HG03280 (cell line): ENCODE measurements around the gene R3HDM2.

Experiments used
- ATAC-seq: cut with Tn5 transposase; IDR thresholded peaks from one replicate; pipeline ENCODE4 v1.9.1; 2021; ENCODE audit warnings: mild to moderate bottlenecking, moderate library complexity; ENCODE audit not compliant: unreplicated experiment

Gene R3HDM2

GRCh38 chr12:57430931-57431566 is at the start of gene R3HDM2:
Gene R3HDM2, minus strand, starts transcription at chr12:57431043. Its CDS starts 120,615 bp downstream, at chr12:57310428.
- ATAC-seq: peak; percentile 96

GRCh38 chr12:57479376-57480115 is 48.7 kb upstream of the R3HDM2 start, which contains the start of gene ARHGAP9:
Gene ARHGAP9, minus strand, starts transcription at chr12:57479866. Its CDS starts 460 bp downstream, at chr12:57479406.
- no peak for ATAC-seq

DNA sequence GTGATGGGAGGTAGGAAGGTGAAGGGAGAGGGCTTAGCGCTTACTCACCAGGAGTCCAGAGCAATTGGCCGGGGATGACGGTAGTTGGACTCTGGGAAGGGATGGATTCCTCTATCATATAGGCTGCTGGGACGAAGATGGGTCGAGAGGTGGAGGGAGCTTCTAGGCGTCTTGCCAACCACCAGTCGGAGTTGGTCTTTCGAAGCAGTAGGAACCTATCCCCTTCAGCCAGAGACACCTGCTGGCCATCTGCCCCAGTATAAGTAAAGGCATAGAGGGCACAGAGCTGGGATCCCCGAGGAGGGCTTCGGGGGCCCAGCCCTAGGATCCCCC is 48.2 kb upstream of the R3HDM2 start:
- no peak for ATAC-seq

GRCh38 chr12:57477710-57478681 is 47.2 kb upstream of the R3HDM2 start:
- ATAC-seq: no peak

GRCh38 chr12:57476993-57477709 is 46.3 kb upstream of the R3HDM2 start:
- ATAC-seq: no peak

GRCh38 chr12:57476162-57476992 is 45.5 kb upstream of the R3HDM2 start:
- no peak for ATAC-seq

DNA sequence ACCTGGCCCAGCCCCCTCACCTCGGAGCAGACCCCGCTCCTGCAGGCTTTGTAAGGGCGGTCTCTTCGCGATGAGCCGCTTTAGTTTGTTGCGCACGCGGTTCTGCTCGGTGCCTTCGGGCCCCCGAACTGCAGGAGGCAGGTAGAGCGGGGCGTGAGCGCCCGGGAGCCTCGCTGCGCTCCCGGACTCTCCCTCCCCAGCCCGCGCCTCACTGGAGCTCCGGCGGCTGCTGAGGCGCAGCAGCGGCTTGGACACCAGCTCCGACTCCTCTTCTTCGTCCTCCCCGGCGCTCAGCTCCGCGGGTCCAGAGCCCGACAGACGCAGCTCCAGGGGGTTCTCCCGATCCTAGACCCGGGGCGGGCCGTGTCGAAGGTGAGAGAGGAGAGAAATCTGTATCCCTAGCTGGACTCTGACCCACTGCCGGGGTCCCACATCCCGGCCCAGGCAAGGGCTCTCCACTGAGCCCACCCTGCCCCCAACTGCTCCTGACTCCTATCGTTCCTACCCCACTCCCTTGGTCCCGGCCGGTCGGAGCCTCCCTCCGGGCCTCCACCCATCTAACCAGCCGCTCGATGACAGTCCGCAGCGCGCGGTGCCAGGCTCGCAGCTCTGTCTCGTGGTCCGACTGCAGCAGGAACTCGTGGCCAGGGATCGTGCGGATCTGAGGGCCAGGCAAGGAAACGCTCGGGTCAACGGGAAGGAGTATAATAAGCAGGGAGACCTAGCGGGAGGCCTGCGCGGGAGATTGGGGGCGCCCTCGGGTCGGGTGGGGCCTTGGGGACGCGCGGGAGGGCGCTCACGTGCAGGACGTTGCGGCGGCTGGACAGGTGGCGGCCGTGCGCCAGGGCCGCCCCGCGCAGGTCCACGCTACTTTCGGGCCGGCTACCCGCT is 44.7 kb upstream of the R3HDM2 start:
- no peak for ATAC-seq

DNA sequence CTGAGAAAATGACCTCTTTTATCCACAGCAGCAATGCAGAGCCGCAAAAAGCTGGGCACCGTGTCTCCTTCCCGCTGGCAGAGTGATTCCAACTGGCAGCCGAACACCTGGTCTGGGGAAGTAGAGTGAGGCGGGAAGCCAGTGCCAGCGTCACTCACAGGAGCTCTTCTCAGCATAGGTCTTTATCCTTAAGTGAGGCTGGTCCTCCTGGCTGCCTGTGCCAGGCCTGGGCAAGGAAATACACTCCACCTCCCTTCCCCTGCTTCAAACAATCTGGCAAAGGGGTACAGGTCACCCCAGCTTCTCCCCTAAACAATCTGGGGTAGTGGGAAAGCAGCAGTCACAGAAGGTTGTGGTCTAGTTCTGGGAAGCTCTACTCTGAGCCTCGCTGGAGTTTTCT is 44.0 kb upstream of the R3HDM2 start:
- ATAC-seq: no peak

DNA sequence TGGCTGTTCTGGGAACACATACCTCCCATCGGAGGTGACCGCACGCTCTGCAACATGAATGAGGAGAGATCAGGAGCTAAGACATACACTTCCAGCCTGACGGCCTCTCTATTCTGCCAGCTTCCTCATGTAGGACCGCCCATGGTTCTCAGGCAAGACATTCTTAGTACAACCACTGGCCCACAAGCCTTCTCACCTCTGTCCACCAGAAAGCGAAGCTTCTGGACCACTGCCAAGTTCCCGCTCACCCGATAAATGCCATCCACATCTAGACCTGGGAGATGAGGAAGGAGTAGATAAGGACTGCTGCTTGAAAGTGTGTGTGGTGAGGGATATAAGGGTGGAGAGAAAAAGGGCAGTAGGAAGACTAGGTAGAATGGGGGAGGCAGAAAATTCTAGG is 43.6 kb upstream of the R3HDM2 start:
- ATAC-seq: no peak

DNA sequence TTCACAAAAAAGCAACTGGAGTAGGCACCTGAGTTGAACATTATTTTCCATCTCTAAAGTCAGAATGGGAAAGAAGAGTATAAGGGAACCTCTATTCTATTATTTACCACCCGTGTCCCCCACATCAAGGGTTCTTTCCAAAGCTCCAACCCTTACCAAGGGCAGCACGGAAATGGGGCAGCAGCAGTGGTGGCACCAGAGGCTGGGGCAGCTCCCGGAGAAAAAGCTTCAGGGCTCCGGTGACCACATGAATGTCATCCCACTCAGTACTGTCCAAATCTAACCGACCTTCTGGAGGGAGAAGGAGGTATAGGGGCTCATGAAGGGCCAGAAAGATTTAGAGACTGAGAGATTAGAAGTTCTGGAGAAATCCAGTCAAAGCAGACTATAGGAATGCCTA is 43.0 kb upstream of the R3HDM2 start:
- no peak for ATAC-seq

DNA sequence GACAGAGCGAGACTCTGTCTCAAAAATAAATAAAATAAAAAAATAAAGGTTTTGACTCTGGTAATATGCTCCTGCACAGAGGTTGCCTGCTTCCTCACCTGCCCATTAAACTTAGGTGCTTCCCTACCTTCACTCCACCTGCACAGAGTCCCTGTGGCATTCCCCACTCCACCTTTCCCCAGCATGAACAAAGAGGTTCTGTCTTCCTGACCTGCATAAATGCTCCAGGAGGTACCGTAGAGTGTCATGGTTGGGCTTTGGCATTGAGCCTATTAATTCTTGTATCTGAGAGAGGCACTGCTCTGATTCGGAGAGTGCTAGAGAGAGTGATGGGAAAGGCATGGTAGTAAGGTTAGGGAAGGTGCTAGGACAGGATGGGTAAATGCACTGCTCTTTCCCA is 42.5 kb upstream of the R3HDM2 start:
- ATAC-seq: no peak

DNA sequence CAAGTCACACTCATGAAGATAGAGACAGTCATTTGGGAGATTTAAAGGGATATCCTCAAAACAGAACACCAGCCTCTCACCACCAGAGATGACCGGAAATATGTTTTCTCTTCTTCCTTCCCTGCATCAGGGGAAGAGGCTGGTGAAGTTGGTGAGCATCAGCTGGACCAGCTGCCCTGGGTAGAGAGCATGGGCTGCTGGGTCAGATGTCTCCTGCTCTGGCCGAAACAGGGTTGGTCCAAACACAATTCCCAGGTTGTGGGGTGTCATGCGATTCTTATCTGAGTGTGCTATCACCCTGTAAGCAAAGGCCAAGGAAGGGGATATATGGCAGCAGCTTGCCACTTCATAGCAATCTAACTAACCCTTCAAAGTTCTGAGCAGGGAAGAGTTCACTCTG is 41.5 kb upstream of the R3HDM2 start:
- no peak for ATAC-seq

DNA sequence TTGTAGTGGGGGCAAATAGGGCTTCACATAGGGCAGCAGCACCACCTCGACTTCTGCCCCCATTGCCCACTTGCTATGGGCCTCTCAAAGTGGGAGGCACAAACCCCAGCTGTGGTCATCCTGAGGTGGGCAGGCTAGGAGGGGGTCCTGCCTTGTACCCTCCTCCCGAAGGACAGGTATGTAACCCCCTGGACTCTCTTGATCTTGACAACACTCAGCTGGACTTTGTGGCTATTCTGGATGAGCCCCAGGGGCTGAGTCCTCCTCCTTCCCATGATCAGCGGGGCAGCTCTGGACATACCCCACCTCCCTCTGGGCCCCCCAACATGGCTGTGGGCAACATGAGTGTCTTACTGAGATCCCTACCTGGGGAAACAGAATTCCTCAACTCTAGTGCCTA is 40.8 kb upstream of the R3HDM2 start:
- no peak for ATAC-seq

GRCh38 chr12:57470970-57471656 is 40.3 kb upstream of the R3HDM2 start:
- ATAC-seq: no peak

DNA sequence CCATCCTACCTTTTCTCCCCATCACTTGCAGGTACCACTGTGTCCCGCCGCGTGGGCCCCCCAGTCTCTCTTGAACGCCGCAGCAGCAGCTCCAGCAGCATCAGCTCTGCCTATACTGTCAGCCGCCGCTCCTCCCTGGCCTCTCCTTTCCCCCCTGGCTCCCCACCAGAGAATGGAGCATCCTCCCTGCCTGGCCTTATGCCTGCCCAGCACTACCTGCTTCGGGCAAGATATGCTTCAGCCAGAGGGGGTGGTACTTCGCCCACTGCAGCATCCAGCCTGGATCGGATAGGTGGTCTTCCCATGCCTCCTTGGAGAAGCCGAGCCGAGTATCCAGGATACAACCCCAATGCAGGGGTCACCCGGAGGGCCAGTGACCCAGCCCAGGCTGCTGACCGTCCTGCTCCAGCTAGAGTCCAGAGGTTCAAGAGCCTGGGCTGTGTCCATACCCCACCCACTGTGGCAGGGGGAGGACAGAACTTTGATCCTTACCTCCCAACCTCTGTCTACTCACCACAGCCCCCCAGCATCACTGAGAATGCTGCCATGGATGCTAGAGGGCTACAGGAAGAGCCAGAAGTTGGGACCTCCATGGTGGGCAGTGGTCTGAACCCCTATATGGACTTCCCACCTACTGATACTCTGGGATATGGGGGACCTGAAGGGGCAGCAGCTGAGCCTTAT is 39.6 kb upstream of the R3HDM2 start:
- no peak for ATAC-seq

DNA sequence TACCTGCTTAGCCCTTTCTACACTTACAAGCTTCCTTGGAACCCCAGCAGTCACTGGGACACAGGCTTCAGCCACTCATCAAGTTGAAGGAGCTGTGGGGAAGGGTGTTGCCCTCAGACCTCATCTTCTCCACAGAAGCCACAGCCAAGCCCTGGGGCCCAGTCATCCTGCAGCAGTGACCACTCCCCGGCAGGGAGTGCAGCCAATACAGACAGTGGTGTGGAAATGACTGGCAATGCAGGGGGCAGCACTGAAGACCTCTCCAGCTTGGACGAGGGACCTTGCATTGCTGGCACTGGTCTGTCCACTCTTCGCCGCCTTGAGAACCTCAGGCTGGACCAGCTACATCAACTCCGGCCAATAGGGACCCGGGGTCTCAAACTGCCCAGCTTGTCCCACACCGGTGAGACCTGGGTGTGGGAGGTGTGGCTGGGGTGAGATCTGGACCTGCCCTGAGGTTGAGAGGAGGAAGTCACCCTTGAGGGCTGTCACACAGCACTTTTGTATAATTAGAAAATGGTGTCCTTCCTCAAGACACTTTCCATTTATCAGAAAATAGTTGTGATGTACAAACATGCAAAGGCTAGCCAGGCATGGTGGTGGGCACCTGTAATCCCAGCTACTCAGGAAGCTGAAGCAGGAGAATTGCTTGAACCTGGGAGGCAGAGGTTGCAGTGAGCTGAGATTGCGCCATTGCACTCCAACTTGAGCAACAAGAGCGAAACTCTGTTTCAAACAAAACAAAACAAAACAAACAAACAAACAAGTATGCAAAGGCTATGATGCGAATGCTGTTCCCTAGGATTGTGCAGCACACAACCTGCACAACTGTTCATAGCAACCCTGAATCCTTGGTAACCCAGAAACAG is 38.7 kb upstream of the R3HDM2 start:
- no peak for ATAC-seq

GRCh38 chr12:57467915-57468314 is 37.1 kb upstream of the R3HDM2 start:
- ATAC-seq: no peak
